IMR-90 (cell line): ENCODE measurements around the gene ZNF580. TPM values are rescaled to one million over a fixed set of nuclear protein-coding genes. Genes with fewer than 3 reads are reported as not detected.

Source experiments
- ATAC-seq: fragments of 200-7000 bp; cut with Tn5 transposase; 2 replicates; pipeline ENCODE4 v1.9.1; 2020; ENCODE audit warnings: low read depth, mild to moderate bottlenecking, moderate library complexity
- BruUV-seq: library from RNA; stranded (reverse); fragments of 400-500 nt; replicated peaks from 2 replicates; lab custom pipeline; 2021; lab: Mats Ljungman, UMichigan
- CTCF ChIA-PET: fragments of 300-600 bp; formaldehyde crosslinking; extraction: SDS; loops from one replicate; lab custom pipeline; 2021; ENCODE audit warnings: antibody characterized with exemption; lab: Yijun Ruan, JAX
- POLR2A ChIA-PET: fragments of 300-600 bp; sonication (Branson Sonifier 250); formaldehyde crosslinking; loops from one replicate; lab custom pipeline; 2022; ENCODE audit warnings: antibody characterized with exemption; ENCODE audit not compliant: unreplicated experiment; lab: Charles Lee
- DNase-seq: peaks from one replicate; pipeline ENCODE4 v3.0.0; 2013
- H2AFZ ChIP-seq: replicated peaks from 2 replicates; pipeline ENCODE3; 2013; ENCODE audit warnings: low read length, mild to moderate bottlenecking; ENCODE audit not compliant: poor library complexity
- H2AK5ac ChIP-seq: 2 replicates; pipeline ENCODE4 v1.6.1; 2013; ENCODE audit warnings: low read depth, low read length, inconsistent platforms
- H2AK9ac ChIP-seq: replicated peaks from 2 replicates; pipeline ENCODE3; 2013; ENCODE audit warnings: mild to moderate bottlenecking, low read depth, low read length, moderate library complexity; ENCODE audit not compliant: poor library complexity
- H2BK120ac ChIP-seq: 2 replicates; pipeline ENCODE4 v1.6.1; 2013; ENCODE audit warnings: low read depth, low read length, inconsistent platforms
- H2BK15ac ChIP-seq: 3 replicates; pipeline ENCODE4 v1.6.1; 2013; ENCODE audit warnings: low read depth, low read length, inconsistent platforms
- H2BK20ac ChIP-seq: 2 replicates; pipeline ENCODE4 v1.6.1; 2013; ENCODE audit warnings: low read depth, mild to moderate bottlenecking, inconsistent platforms, low read length, moderate library complexity
- H2BK5ac ChIP-seq: 2 replicates; pipeline ENCODE4 v1.6.1; 2013; ENCODE audit warnings: mild to moderate bottlenecking, low read depth, low read length, inconsistent platforms; ENCODE audit not compliant: poor library complexity, severe bottlenecking
- H3K14ac ChIP-seq: replicated peaks from 2 replicates; pipeline ENCODE4 v1.6.1; 2013; ENCODE audit warnings: low read depth, low read length, inconsistent platforms
- H3K18ac ChIP-seq: 2 replicates; pipeline ENCODE4 v1.6.1; 2013; ENCODE audit warnings: low read depth, low read length, control low read depth
- H3K23ac ChIP-seq: 2 replicates; pipeline ENCODE4 v1.6.1; 2013; ENCODE audit warnings: low read depth, low read length, inconsistent platforms
- H3K27ac ChIP-seq: 2 replicates; pipeline ENCODE4 v1.5.1; 2013; ENCODE audit warnings: mild to moderate bottlenecking, control low read depth, low read length; ENCODE audit not compliant: insufficient read depth
- H3K27me3 ChIP-seq: 2 replicates; pipeline ENCODE4 v1.6.1; 2013; ENCODE audit warnings: low read length; ENCODE audit not compliant: control insufficient read depth, insufficient read depth
- H3K36me3 ChIP-seq: 2 replicates; pipeline ENCODE4 v1.6.1; 2013; ENCODE audit warnings: low read length, mixed read lengths; ENCODE audit not compliant: control insufficient read depth, insufficient read depth
- H3K4ac ChIP-seq: 2 replicates; pipeline ENCODE4 v1.6.1; 2013; ENCODE audit warnings: low read depth, low read length, inconsistent platforms
- H3K4me1 ChIP-seq: 2 replicates; pipeline ENCODE4 v1.6.1; 2013; ENCODE audit warnings: low read length, mixed read lengths; ENCODE audit not compliant: control insufficient read depth, insufficient read depth
- H3K4me2 ChIP-seq: 2 replicates; pipeline ENCODE4 v1.6.1; 2013; ENCODE audit warnings: low read depth, mild to moderate bottlenecking, control low read depth, low read length, moderate library complexity
- H3K4me3 ChIP-seq: 2 replicates; pipeline ENCODE4 v1.5.1; 2013; ENCODE audit warnings: low read depth, mild to moderate bottlenecking, control low read depth, low read length, moderate library complexity; ENCODE audit not compliant: insufficient read depth
- H3K56ac ChIP-seq: 2 replicates; pipeline ENCODE4 v1.6.1; 2013; ENCODE audit warnings: low read length, inconsistent platforms; ENCODE audit not compliant: insufficient read depth; ENCODE audit errors: extremely low read depth
- H3K79me1 ChIP-seq, 2 experiments: 2 replicates each; pipeline ENCODE4 v1.6.1; 2013; ENCODE audit warnings: low read length in 2 of 2, inconsistent platforms in 1 of 2, low read depth in 1 of 2
- H3K9ac ChIP-seq: 2 replicates; pipeline ENCODE4 v1.6.1; 2013; ENCODE audit warnings: low read depth, low read length, control low read depth
- H3K9me1 ChIP-seq: 2 replicates; pipeline ENCODE4 v1.6.1; 2013; ENCODE audit warnings: low read length, inconsistent platforms; ENCODE audit not compliant: insufficient read depth
- H3K9me3 ChIP-seq: 2 replicates; pipeline ENCODE4 v1.6.1; 2013; ENCODE audit warnings: low read length; ENCODE audit not compliant: control insufficient read depth, insufficient read depth
- H4K20me1 ChIP-seq: 2 replicates; pipeline ENCODE4 v1.6.1; 2013; ENCODE audit warnings: low read length, inconsistent platforms; ENCODE audit not compliant: insufficient read depth
- H4K5ac ChIP-seq: 2 replicates; pipeline ENCODE4 v1.6.1; 2013; ENCODE audit warnings: mild to moderate bottlenecking, low read depth, low read length, control low read depth
- H4K8ac ChIP-seq, 2 experiments: 2 replicates each; pipeline ENCODE4 v1.6.1; 2013; ENCODE audit warnings: low read depth in 2 of 2, low read length in 2 of 2, control low read depth in 1 of 2, inconsistent platforms in 1 of 2
- H4K91ac ChIP-seq: 2 replicates; pipeline ENCODE4 v1.6.1; 2013; ENCODE audit warnings: low read depth, low read length, inconsistent platforms; ENCODE audit not compliant: insufficient read depth
- CEBPB ChIP-seq: IDR thresholded peaks from 2 replicates; pipeline ENCODE4 v1.6.1; 2012; ENCODE audit warnings: low read depth, low read length, improper control_type of control experiment
- ELK1 ChIP-seq: fragments of 150-350 bp; IDR thresholded peaks from 2 replicates; pipeline ENCODE4 v1.6.1; 2016; ENCODE audit warnings: low read depth, mild to moderate bottlenecking, low read length, moderate library complexity, borderline replicate concordance
- SMC3 ChIP-seq: fragments of 150-350 bp; IDR thresholded peaks from 2 replicates; pipeline ENCODE4 v1.6.1; 2016; ENCODE audit warnings: low read depth, mild to moderate bottlenecking, antibody characterized with exemption, low read length, moderate library complexity
- WGBS, 2 experiments: methylation state at CpG; one replicate each; pipeline versions ENCODE4 v1.1.5 to v1.1.7; 2013; ENCODE audit warnings: missing lambda C conversion rate in 2 of 2; ENCODE audit not compliant: insufficient read length in 1 of 2; ENCODE audit errors: extremely low coverage in 2 of 2; 5-methylcytosine and 5-hydroxymethylcytosine counted together
- dilution Hi-C: fragments of 300-500 bp; cut with HindIII; formaldehyde crosslinking; loops from one replicate; pipeline ENCODE4 v1.14.3; 2018; ENCODE audit warnings: low sequenced_read_pairs; ENCODE audit not compliant: unreplicated experiment
- in situ Hi-C: fragments of 300-500 bp; cut with MboI; formaldehyde crosslinking; loops from 3 replicates; pipeline ENCODE4 v1.14.3; 2019; ENCODE audit warnings: low sequenced_read_pairs, inconsistent platforms, mixed read lengths
- intact Hi-C: fragments of 100-400 bp; cut with micrococcal nuclease; formaldehyde crosslinking; loops from 2 replicates; pipeline ENCODE4 v1.10.0; 2022
- polyA plus RNA-seq, 3 experiments: library from polyadenylated mRNA; depleted of rRNA; stranded (reverse); fragments of >200 nt; gene quantifications; 2 replicates each; pipeline ENCODE4 v1.2.3, GENCODE V29; 2012; ENCODE audit warnings: low replicate concordance in 1 of 3
- total RNA-seq: library from RNA; depleted of rRNA; stranded (reverse); fragments of >200 nt; gene quantifications from 2 replicates; pipeline ENCODE4 v1.2.3, GENCODE V29; 2012

The ZNF580 gene
- total and polyA plus RNA-seq, 2 of the 4 experiments (the other 2 are of a cell fraction), result 1.4 to 36.9 TPM

GRCh38 chr19:55679343-55680257 is 38.8 kb downstream of the ZNF580 start:
- dilution Hi-C loops (no loop called here), in situ Hi-C loops (loop anchor here (25.0 kb wide), 1 partner anchor 458 kb away; the partner anchor contains the start of gene ZNF444), intact Hi-C loops (no loop called here)
- no peaks in the 10 kb centered on the region for H3K27me3 ChIP-seq
- TF ChIP-seq SMC3 (no peak), CEBPB (peak; percentile 13; the same call in 1 of the 2 replicates), ELK1 (no peak)
- 83% methylated on average over 8 of the region's 24 CpGs; no CpG with 5 or more reads in 1 of the 2 experiments for WGBS, 2 experiments
- ChIA-PET CTCF (no interaction called here), POLR2A (no interaction called here)
- no peak overlapping the region for H4K5ac ChIP-seq
- H2BK120ac ChIP-seq, result no peak overlapping the region
- H3K9me1 ChIP-seq, result peaks cover 7% of the 10 kb centered on the region; the same call in 1 of the 2 replicates
- no peak overlapping the region for H2AK5ac ChIP-seq
- no peak overlapping the region for H3K9ac ChIP-seq
- no peaks in the 10 kb centered on the region for H3K9me3 ChIP-seq
- H3K4ac ChIP-seq, result no peak overlapping the region
- H4K91ac ChIP-seq, result no peak overlapping the region
- H2BK20ac ChIP-seq, result no peak overlapping the region
- H3K4me3 ChIP-seq, result no peak overlapping the region
- no peak overlapping the region for H2BK5ac ChIP-seq
- H3K14ac ChIP-seq, result no peak overlapping the region
- DNase-seq (peak; percentile 73), ATAC-seq (no peak)
- peaks cover 7% of the 10 kb centered on the region for H3K4me1 ChIP-seq
- H2AK9ac ChIP-seq, result no peak overlapping the region
- no peak overlapping the region for H3K4me2 ChIP-seq
- H2AFZ ChIP-seq, result peak overlapping the region; percentile 2
- H3K27ac ChIP-seq, result no peak overlapping the region
- no peak overlapping the region for H3K56ac ChIP-seq
- H3K23ac ChIP-seq, result no peak overlapping the region
- peaks cover 44% of the 10 kb centered on the region for H3K36me3 ChIP-seq
- no peak overlapping the region for H2BK15ac ChIP-seq
- BruUV-seq, result no TSS peak
- H3K79me1 ChIP-seq, result peaks cover 23 to 74% of the 10 kb centered on the region in 2 experiments
- no peak overlapping the region for H3K18ac ChIP-seq
- H4K8ac ChIP-seq, result no peak overlapping the region
- peaks cover 69% of the 10 kb centered on the region for H4K20me1 ChIP-seq
